ENCODE measurements around the gene GUCY2D. TPM values are rescaled to one million over a fixed set of nuclear protein-coding genes. Genes with fewer than 3 reads are reported as not detected.
A peak's percentile ranks its signal among the peaks of the same experiment; 100 is the strongest.
"Not testable (repeated sequence)": the region's sequence is repeated elsewhere in the genome, so short reads cannot be mapped to it uniquely, and the experiment has no call there.

The GUCY2D gene
- total RNA-seq, 1 donor from 2014 or later, result 2.6 TPM

GRCh38 chr17:8020776-8021564 is 18.6 kb downstream of the GUCY2D start:
- DNase-seq (peak; percentile 40), ATAC-seq (no peak)
- H3K4me3 ChIP-seq, result no peak overlapping the region
- H3K9me3 ChIP-seq, result no peaks in the 10 kb centered on the region
- H3K36me3 ChIP-seq, result no peaks in the 10 kb centered on the region
- no peak for TF ChIP-seq CTCF (IDR thresholded peaks at IDR 0.05)
- peaks cover 3% of the 10 kb centered on the region for H3K27me3 ChIP-seq
- no peak overlapping the region for H3K27ac ChIP-seq
- intact Hi-C loops (cut with DNase I), result no loop called here
- peaks cover 37% of the 10 kb centered on the region for H3K4me1 ChIP-seq

DNA sequence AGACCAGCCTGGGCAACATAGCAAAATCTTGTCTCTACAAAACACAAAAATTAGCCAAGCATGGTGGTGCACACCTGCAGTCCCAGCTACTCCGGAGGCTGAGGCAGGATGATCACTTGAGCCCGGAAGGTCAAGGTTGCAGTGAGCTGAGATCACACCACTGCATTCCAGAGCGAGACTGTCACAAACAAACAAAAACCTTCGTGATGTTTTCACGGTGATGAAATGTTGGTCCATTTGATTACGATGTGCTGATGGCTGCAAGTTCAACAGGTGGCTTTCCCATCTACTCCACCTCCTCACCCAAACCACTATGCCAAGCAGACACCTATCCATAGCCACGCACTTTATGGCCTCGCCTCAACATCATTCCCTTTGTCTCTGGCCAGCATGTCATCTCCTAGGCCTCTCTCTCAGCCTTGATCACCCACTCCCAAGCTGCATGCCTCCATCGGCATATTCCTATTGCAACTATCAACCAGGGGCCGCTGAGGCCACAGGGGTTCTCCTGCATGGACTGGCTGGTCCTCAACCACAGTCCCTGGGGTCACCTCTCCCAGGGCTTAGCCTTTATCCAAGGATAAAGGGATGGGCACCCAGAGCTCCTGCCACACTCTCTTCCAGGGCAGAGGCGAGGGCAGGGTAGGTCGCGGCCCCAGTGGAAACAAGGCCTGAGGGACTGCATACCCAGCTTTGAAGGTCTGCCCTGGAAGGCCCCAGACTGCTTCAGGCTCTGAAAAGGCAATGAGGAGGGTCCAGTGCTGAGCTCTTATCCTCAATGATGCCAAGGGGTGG is 19.3 kb downstream of the GUCY2D start:
- intact Hi-C loops (cut with DNase I), result no loop called here
- no peaks in the 10 kb centered on the region for H3K9me3 ChIP-seq
- no peak overlapping the region for H3K27ac ChIP-seq
- no peak for TF ChIP-seq CTCF (IDR thresholded peaks at IDR 0.05)
- DNase-seq (peak; percentile 37), ATAC-seq (no peak)
- peaks cover 29% of the 10 kb centered on the region for H3K4me1 ChIP-seq
- no peaks in the 10 kb centered on the region for H3K27me3 ChIP-seq
- H3K4me3 ChIP-seq, result no peak overlapping the region
- H3K36me3 ChIP-seq, result no peaks in the 10 kb centered on the region

GRCh38 chr17:8022360-8023003 is 20.1 kb downstream of the GUCY2D start:
- ATAC-seq (no peak), DNase-seq (peak; percentile 16)
- Histone ChIP-seq H3K4me3 (no peak overlapping the region), H3K27me3 (no peaks in the 10 kb centered on the region), H3K27ac (no peak overlapping the region), H3K36me3 (no peaks in the 10 kb centered on the region), H3K9me3 (no peaks in the 10 kb centered on the region), H3K4me1 (peaks cover 22% of the 10 kb centered on the region)
- TF ChIP-seq CTCF (IDR thresholded peaks at IDR 0.05), result no peak
- intact Hi-C loops (cut with DNase I), result no loop called here

GRCh38 chr17:8024161-8024560 is 21.7 kb downstream of the GUCY2D start:
- ATAC-seq; H3K4me3 ChIP-seq; H3K36me3 ChIP-seq; H3K9me3 ChIP-seq; intact Hi-C loops (cut with DNase I); H3K27me3 ChIP-seq: not testable (repeated sequence)
- Histone ChIP-seq H3K27ac (peak overlapping the region; percentile 24), H3K4me1 (peaks cover 15% of the 10 kb centered on the region)
- peak; percentile 50 for DNase-seq

GRCh38 chr17:8025176-8025911 is 22.9 kb downstream of the GUCY2D start:
- intact Hi-C loops (cut with DNase I), result no loop called here
- H3K4me3 ChIP-seq, result no peak overlapping the region
- no peak overlapping the region for H3K27ac ChIP-seq
- H3K36me3 ChIP-seq, result no peaks in the 10 kb centered on the region
- ATAC-seq, result no peak
- no peaks in the 10 kb centered on the region for H3K27me3 ChIP-seq
- no peaks in the 10 kb centered on the region for H3K9me3 ChIP-seq
- TF ChIP-seq CTCF (IDR thresholded peaks at IDR 0.05), result no peak
- peak; percentile 46 for DNase-seq
- H3K4me1 ChIP-seq, result peaks cover 11% of the 10 kb centered on the region

Data from upper lobe of right lung (tissue), 1 donor.